GM18519 (cell line): ENCODE results near the gene ASB3.
"Not testable (repeated sequence)": the region's sequence is repeated elsewhere in the genome, so short reads cannot be mapped to it uniquely, and the experiment has no call there.

ENCODE experiments used
- ATAC-seq: cut with Tn5 transposase; IDR thresholded peaks from one replicate; pipeline ENCODE4 v1.9.1; 2021; ENCODE audit warnings: mild to moderate bottlenecking, moderate library complexity; ENCODE audit not compliant: unreplicated experiment, low FRiP score

Gene ASB3

GRCh38 chr2:53744395-53745065, 42.2 kb downstream of the ASB3 start:
- ATAC-seq: no peak

- no peak for ATAC-seq
Measured at GRCh38 chr2:53740170-53740569, 46.6 kb downstream of the ASB3 start.

GRCh38 chr2:53739032-53739431, 47.7 kb downstream of the ASB3 start:
- no peak for ATAC-seq

DNA sequence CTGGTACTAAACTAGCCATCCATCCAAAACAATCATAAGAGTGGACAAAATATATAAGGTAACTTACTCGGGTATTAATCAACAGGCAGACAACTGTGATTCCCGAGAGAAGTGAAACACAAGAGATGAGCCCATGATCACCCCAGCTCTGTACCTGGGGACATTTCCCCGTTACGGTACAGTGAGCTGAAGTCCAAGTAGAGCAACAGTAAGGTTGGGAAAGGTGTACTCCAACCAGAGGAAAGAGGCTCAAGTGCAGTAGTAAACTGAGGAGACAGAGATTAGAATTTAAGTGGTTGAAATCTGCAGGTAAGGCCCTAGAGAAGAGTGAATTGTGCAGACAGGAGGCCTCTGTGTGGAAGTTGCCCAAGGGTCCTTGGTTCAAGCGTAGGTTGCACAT, 49.7 kb downstream of the ASB3 start:
- no peak for ATAC-seq

DNA sequence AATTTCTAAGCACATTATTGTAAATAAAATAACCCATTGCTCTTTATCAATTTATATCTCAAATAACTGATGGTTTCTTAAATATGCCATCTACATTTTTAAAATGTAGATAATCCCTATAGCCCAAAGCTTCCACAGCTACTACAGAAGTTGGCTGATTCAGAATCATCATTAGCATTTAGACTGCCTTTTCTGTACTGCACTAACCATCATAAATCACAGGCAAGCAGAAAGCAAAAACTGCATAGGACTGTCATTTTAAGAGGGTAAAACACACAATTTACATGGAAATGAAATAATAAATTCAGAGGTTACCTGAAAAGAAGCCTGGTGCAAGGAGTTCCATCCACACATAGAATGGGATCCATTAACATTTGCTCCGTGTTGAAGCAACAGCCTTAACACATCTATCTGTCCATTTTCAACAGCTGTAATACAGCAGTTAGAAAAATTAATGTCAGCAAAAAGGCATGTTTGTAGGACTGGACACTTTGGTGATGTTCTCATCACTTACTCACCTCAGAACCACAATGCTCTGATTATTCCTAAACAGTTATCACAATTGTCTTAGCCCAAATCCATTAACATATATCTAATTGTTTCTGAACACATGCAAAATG, 57.5 kb downstream of the ASB3 start:
- no peak for ATAC-seq

- no peak for ATAC-seq
Measured at GRCh38 chr2:53727921-53728320, 58.8 kb downstream of the ASB3 start.

GRCh38 chr2:53725662-53726061, 61.1 kb downstream of the ASB3 start:
- no peak for ATAC-seq

- no peak for ATAC-seq
Measured at GRCh38 chr2:53724536-53724935, 62.2 kb downstream of the ASB3 start.

DNA sequence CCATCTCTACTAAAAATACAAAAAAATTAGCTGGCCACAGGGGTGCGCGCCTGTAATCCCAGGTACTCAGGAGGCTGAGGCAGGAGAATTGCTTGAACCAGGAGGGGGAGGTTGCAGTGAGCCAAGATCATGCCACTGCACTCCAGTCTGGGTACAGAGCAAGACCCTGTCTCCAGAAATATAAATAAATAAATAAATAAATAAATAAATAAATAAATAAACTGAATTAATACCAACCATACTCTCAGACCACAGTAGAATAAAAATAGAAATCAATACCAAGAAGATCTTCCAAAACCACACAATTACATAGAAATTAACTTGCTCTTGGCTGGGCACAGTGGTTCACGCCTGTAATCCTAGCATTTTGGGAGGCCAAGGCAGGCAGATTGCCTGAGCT, 65.8 kb downstream of the ASB3 start:
- not testable (repeated sequence) for ATAC-seq

DNA sequence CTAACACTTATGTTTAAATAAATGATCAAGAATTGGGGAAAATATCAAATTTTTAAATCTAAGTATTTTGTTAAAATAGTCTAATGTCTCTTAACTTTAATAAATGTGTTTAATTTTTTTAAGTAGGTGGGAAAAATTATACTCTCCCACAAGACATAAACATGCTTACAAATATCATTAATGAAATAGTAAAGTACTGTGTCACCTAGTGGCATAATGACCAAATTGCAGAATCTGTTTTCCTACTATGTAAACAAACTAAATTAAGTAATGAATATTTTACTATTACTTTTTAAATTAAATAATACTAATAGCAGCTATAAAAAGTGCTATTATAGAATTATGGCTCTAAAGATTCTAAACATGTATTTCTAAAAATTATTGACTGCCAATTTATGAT, 71.2 kb downstream of the ASB3 start:
- ATAC-seq: peak; percentile 53

DNA sequence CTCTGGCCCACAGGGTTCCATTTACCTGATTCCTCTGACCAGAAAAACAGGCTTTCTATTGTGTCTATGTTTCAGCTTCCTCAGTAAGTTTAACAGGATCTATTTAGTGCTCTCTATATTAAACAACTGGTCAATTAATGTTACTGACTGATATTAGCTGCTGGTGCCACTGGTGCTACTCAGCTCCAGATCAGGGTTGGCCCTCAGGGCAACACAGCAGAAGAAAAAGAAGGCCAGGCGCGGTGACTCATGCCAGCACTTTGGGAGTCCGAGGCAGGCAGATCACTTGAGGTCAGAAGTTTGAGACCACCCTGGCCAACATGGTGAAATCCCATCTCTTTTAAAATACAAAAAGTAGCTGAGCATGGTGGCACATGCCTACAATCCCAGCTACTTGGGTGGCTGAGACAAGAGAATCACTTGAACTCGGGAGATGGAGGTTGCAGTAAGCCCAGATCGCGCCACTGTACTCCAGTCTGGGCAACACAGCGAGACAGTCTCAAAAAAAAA, 75.4 kb downstream of the ASB3 start:
- no peak for ATAC-seq

GRCh38 chr2:53708988-53709387, 77.8 kb downstream of the ASB3 start:
- ATAC-seq: no peak

DNA sequence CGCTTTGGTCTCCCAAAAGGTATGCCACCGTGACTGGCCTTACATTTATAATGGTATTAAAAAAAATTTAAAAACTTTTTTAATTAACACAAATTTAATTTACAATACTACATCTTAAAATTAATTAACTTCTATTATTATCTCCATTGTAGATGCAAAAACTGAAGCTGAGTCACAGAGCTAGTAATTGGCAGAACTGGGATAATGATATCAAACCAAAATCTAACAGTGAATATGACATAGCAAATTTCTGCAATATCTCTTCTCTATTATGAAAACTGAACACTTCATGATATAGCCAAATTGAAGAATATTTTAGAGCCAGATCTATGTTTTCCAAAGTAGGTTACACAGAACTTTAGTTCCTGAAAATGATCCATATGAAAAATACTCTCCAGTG, 85.5 kb downstream of the ASB3 start:
- ATAC-seq: no peak

DNA sequence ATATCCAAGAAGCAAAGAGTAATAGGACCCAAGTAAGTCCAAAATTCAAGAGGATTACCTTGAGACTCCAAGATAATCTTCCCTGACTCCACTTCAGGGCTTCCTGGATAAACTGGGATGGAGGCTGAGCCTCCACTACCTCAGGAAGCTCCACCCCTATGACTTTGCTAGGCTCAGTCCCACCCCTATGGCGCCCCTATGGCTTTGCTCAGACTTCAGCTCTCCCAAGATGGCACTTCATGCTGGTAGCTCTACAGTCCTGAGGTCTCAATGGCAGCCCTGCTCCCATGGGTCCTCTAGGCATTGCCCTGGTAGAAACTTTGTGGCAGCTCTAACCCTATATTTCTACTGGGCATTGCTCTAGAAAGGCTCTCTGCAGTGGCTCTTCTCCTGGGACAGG, 89.1 kb downstream of the ASB3 start:
- no peak for ATAC-seq

DNA sequence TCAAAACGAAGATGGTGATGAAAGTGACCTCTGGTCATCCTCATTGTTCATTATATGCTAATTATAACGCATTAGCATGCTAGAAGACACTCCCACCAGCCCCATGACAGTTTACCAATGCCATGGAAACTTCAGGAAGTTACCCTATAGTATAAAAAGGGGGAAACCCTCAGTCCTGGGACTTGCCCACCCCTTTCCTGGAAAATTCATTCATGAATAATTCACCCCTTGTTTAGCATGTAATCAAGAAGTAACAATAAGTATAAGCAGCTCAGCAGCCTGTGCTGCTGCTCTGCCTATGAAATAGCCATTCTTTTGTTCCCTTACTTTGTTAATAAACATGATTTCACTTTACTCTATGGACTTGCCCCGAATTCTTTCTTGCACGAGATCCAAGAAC, 89.7 kb downstream of the ASB3 start:
- ATAC-seq: no peak

GRCh38 chr2:53695575-53695974, 91.2 kb downstream of the ASB3 start:
- ATAC-seq: no peak

DNA sequence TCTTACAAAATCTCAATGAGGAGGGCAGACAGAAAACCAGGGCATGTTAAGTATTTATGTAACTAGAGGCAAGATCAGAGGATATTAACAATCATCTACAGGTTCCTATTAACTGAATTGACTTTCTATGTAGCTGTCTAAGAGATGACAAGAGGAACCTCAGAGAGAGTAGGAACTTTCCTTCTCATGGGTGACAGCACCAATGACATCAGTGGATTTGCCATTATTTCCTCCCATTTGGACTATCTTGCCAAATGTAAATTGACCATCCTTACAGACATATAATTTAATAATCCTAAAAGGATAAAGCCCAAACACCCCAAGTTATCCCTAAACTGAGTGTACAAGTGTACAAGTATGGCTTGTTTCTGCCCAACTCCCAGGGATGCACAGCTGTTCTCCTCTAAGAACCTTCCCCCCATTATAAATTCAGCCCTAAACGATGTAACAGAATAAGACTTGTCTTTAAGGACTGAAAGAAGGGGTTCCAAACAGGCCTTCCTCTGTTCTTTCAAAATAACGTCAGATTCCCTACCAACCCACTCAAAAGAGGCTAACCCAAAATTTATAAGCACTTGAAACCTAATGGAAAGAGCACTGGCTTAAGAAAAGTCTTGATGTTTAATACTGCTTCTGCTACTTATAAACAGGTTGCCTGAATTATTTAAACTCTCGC, 92.5 kb downstream of the ASB3 start:
- no peak for ATAC-seq

DNA sequence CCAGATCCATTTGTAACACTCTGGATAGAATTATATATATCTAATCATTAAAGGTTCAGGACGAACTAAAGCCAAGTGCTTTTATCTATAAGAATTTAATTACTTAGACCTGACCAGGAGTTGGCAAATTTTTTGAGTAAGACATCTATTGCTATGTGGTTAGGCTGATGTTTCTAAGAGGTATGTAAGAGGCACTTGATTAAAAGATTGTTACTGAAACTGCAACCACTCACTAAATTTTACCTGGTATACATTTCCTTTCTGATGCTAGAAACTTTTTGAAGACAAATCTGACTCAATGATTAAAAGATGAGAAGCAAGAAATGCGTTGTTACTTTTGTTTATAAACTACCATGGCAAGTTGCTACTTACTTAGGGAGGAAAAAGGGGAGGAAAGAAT, 95.9 kb downstream of the ASB3 start:
- no peak for ATAC-seq

- no peak for ATAC-seq
Measured at GRCh38 chr2:53672881-53673522, 113.8 kb downstream of the ASB3 start.

GRCh38 chr2:53670331-53670730, 116.4 kb downstream of the ASB3 start:
- no peak for ATAC-seq

DNA sequence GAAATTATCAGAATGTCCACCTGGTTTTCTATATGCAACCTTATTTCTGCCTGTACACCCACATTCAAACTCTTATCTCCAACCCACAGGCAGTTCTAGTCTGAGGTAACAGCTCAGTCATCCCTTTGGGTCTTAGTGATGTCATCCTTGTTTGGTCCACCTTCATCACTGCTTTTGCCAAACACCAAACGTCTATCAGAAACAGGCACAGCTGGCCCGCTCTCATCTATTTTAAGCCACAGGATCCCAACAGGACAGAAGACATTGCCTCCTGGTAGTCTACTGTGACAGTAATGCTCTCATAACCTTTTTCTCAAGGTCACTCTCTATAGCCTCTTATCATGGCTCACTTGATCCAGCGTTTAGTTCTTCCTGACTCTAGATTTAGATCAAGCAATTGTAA, 118.1 kb downstream of the ASB3 start:
- no peak for ATAC-seq
